ENCODE measurements around the gene IFT81. TPM values are rescaled to one million over a fixed set of nuclear protein-coding genes. Genes with fewer than 3 reads are reported as not detected.

IFT81 gene
- total RNA-seq, 1 donor from 2014 or later, result 4.3 TPM

DNA sequence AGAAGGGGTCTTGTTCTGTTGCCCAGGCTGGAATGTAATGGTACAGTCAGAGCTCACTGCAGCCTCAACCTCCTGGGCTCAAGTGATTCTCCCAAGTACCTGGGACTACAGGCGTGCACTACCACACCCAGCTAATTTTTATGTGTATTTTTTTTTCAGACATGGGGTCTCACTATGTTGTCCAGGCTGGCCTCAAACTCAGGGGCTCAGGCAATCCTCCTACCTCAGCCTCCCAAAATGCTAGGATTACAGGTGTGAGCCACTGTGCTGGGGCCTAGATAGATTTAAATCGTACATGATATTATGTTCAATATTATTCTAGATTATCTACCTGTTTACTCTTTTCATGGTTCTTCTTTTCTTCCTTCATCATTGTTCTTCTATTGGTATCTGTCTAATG, 61.5 kb downstream of the IFT81 start:
- Mint-ChIP-seq H3K27ac (no peak overlapping the region), H3K27me3 (no peaks in the 10 kb centered on the region), H3K4me3 (no peak overlapping the region), H3K9me3 (peaks cover 9% of the 10 kb centered on the region), H3K36me3 (ENCODE audit: low read depth) (peaks cover 4% of the 10 kb centered on the region), H3K4me1 (no peaks in the 10 kb centered on the region)
- intact Hi-C loops (cut with micrococcal nuclease), result no loop called here
- TF ChIP-seq, protein P1, sequence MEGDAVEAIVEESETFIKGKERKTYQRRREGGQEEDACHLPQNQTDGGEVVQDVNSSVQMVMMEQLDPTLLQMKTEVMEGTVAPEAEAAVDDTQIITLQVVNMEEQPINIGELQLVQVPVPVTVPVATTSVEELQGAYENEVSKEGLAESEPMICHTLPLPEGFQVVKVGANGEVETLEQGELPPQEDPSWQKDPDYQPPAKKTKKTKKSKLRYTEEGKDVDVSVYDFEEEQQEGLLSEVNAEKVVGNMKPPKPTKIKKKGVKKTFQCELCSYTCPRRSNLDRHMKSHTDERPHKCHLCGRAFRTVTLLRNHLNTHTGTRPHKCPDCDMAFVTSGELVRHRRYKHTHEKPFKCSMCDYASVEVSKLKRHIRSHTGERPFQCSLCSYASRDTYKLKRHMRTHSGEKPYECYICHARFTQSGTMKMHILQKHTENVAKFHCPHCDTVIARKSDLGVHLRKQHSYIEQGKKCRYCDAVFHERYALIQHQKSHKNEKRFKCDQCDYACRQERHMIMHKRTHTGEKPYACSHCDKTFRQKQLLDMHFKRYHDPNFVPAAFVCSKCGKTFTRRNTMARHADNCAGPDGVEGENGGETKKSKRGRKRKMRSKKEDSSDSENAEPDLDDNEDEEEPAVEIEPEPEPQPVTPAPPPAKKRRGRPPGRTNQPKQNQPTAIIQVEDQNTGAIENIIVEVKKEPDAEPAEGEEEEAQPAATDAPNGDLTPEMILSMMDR (IDR thresholded peaks at IDR 0.05), result no peak
- no peak for ATAC-seq (ENCODE audit: low read depth)
- no peak for DNase-seq
- ChIA-PET CTCF (no interaction called here), POLR2A (no interaction called here)

DNA sequence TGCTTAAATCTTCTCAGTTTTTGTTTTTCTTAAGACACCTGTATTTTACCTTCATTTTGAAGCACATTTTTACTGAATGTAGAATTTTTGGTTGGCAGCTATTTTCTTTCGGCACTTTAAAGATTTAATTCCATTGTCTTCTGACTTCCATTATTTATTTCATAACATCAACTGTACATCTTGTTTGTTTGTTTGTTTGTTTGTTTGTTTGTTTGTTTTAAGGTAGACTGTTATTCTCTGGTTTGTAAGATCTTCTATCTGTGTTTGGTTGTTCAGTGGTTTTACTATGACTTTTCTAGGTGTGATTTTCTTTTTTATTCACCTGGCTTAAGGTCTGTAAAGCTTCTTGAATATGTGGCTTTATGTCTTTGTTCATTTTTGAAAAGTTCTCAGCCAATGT, 61.9 kb downstream of the IFT81 start:
- Mint-ChIP-seq H3K36me3 (ENCODE audit: low read depth) (peaks cover 4% of the 10 kb centered on the region), H3K4me3 (no peak overlapping the region), H3K9me3 (peaks cover 9% of the 10 kb centered on the region), H3K4me1 (no peaks in the 10 kb centered on the region), H3K27me3 (no peaks in the 10 kb centered on the region), H3K27ac (no peak overlapping the region)
- POLR2A ChIA-PET, result no interaction called here
- TF ChIP-seq, protein P1 (IDR thresholded peaks at IDR 0.05), result no peak
- CTCF ChIA-PET, result no interaction called here
- no peak for ATAC-seq (ENCODE audit: low read depth)
- intact Hi-C loops (cut with micrococcal nuclease), result no loop called here
- DNase-seq, result no peak

DNA sequence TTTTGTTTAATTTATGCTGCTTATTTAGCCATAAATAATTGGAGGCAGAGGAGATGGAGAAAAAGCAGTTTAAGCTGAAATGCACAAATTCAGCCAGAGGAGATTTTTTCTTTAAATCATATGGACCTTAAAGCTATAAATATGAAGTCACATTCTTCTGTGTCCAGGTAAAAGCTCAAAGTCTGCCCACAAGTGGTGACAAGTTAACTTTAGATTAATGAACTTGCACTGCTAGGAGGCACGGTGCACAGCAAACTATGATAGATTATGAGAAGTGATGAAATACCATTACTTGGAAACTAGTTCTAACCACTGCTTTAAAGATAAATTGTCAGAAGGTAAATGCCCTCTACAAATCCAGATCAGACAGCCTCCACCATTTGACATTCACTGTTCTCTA, 69.0 kb downstream of the IFT81 start:
- Mint-ChIP-seq H3K27me3 (no peaks in the 10 kb centered on the region), H3K9me3 (no peaks in the 10 kb centered on the region), H3K36me3 (ENCODE audit: low read depth) (no peaks in the 10 kb centered on the region), H3K27ac (no peak overlapping the region), H3K4me3 (no peak overlapping the region), H3K4me1 (no peaks in the 10 kb centered on the region)
- no peak for DNase-seq
- ChIA-PET POLR2A (no interaction called here), CTCF (no interaction called here)
- ATAC-seq (ENCODE audit: low read depth), result no peak
- intact Hi-C loops (cut with micrococcal nuclease), result no loop called here
- TF ChIP-seq, protein P1 (IDR thresholded peaks at IDR 0.05), result no peak

DNA sequence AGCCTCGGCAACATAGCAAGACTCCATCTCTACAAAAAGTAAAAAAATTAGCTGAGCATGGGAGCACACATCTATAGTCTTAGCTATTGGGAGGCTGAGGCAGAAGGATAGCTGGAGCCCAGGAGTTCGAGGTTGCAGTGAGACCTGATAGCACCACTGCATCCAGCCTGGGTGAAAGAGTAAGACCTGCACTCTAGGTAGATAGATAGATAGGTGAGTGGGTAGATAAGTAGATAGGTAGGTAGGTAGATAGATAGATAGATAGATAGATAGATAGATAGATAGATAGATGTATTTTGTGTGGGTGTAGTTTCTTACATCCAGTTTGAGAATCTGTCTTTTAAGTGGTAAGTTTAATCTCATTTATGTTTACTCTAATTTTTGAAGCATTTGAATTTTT, 72.8 kb downstream of the IFT81 start:
- Mint-ChIP-seq H3K36me3 (ENCODE audit: low read depth) (no peaks in the 10 kb centered on the region), H3K9me3 (no peaks in the 10 kb centered on the region), H3K4me1 (no peaks in the 10 kb centered on the region), H3K27ac (no peak overlapping the region), H3K27me3 (no peaks in the 10 kb centered on the region), H3K4me3 (no peak overlapping the region)
- TF ChIP-seq, protein P1 (IDR thresholded peaks at IDR 0.05), result no peak
- DNase-seq (no peak), ATAC-seq (ENCODE audit: low read depth) (no peak)
- ChIA-PET POLR2A (no interaction called here), CTCF (no interaction called here)
- intact Hi-C loops (cut with micrococcal nuclease), result no loop called here

DNA sequence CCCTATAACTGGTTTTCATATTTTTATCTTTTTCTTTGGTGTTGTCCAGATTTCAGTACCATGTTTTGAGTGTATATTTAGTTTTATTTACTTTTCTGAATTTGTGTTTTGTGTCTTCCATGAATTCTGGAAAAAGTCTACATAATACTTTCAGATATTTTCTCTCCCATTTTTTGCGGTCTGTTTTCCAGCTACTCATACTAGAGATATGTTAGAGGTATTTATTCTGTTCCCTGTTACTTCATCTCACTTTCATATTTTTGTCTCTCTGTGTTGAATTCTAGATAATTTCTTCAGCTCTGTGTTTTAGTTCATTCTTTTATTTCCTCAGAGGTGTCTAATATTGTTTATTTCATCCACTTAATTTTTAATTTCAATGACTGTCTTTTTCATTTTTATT, 74.2 kb downstream of the IFT81 start:
- intact Hi-C loops (cut with micrococcal nuclease), result no loop called here
- DNase-seq (no peak), ATAC-seq (ENCODE audit: low read depth) (no peak)
- no peak overlapping the region for H3K4me3 Mint-ChIP-seq
- H3K4me1 Mint-ChIP-seq, result no peaks in the 10 kb centered on the region
- H3K9me3 Mint-ChIP-seq, result no peaks in the 10 kb centered on the region
- H3K27me3 Mint-ChIP-seq, result no peaks in the 10 kb centered on the region
- ChIA-PET CTCF (no interaction called here), POLR2A (no interaction called here)
- no peaks in the 10 kb centered on the region for H3K36me3 Mint-ChIP-seq (ENCODE audit: low read depth)
- H3K27ac Mint-ChIP-seq, result no peak overlapping the region
- TF ChIP-seq, protein P1 (IDR thresholded peaks at IDR 0.05), result no peak
